Fibroblast of pulmonary artery (primary cell): ENCODE results near the gene VPS35L.

Experiments used
- DNase-seq: peaks from one replicate; pipeline ENCODE4 v3.0.0-alpha.2; 2010; ENCODE audit warnings: low read depth
- H3K4me3 ChIP-seq: replicated peaks from 2 replicates; pipeline ENCODE4 v1.5.1; 2011; ENCODE audit warnings: low read depth, mild to moderate bottlenecking, control low read depth, low read length, moderate library complexity
- CTCF ChIP-seq: IDR thresholded peaks from 2 replicates; pipeline ENCODE4 v1.5.1; 2011; ENCODE audit warnings: mild to moderate bottlenecking, control low read depth, low read length, inconsistent platforms; ENCODE audit errors: missing control alignments

Gene VPS35L

GRCh38 chr16:19735074-19735867 is 179.8 kb downstream of the VPS35L start:
- no peak overlapping the region for H3K4me3 ChIP-seq
- TF ChIP-seq CTCF, result no peak
- DNase-seq, result no peak

GRCh38 chr16:19737306-19738038 is 182.0 kb downstream of the VPS35L start:
- no peak for DNase-seq
- no peak for TF ChIP-seq CTCF
- no peak overlapping the region for H3K4me3 ChIP-seq

DNA sequence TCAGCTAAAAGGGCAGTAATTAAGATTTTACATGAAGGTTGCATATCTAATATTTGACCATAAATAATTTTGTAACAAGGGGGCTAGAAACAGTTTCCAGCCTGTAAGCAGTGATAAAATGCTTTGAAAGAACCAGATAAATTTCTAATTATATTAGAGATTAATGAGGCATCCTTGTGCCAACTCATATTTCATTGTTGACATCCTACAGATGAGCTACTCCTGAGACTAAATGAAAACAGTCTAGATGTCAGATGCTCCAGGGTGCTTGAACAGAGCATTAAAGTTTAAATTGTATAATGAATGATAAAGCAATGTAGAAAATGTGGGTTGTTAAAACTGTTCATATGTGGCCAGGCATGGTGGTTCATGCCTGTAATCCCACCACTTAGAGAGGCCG is 185.9 kb downstream of the VPS35L start:
- TF ChIP-seq CTCF, result no peak
- DNase-seq, result no peak
- no peak overlapping the region for H3K4me3 ChIP-seq

GRCh38 chr16:19743816-19744159 is 188.3 kb downstream of the VPS35L start:
- TF ChIP-seq CTCF, result no peak
- H3K4me3 ChIP-seq, result no peak overlapping the region
- no peak for DNase-seq

DNA sequence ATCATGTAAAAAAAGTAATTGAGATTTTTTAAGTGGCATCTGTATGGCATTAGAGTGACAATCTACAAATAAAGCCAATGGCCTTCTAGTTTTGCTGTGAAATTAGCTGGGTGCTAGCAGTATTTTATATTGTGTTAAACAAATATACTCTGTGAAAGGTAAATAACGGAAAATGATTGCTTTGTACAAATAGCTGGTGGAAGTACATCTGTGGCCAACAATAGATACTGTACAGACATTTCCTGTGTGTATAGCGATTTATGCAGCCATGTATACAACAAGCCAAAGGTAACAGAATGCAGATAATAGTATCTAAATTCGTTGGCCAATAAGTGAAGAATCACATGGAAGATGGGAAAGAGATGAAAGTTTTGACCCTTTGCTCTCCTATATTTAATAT is 189.2 kb downstream of the VPS35L start:
- no peak for TF ChIP-seq CTCF
- DNase-seq, result no peak
- H3K4me3 ChIP-seq, result no peak overlapping the region

- no peak overlapping the region for H3K4me3 ChIP-seq
- no peak for DNase-seq
- TF ChIP-seq CTCF, result no peak
Observed at GRCh38 chr16:19745286-19746010, 189.9 kb downstream of the VPS35L start.
